Measurements from ENCODE around the gene ABHD8.

The ABHD8 gene

GRCh38 chr19:17334414-17335409 is 31.5 kb upstream of the ABHD8 start, which contains the start of gene ANO8:
ANO8 (minus strand) TSS chr19:17334855; CDS start chr19:17334670, 185 bp downstream.
- in situ Hi-C loops (cut with MboI; ENCODE audit: low sequenced_read_pairs): no loop called here

- in situ Hi-C loops (cut with MboI; ENCODE audit: low sequenced_read_pairs): no loop called here
Measured at GRCh38 chr19:17333611-17334413, 30.6 kb upstream of the ABHD8 start.

- in situ Hi-C loops (cut with MboI; ENCODE audit: low sequenced_read_pairs): no loop called here
Measured at GRCh38 chr19:17332677-17333581, 29.7 kb upstream of the ABHD8 start.

GRCh38 chr19:17332360-17332676 is 29.1 kb upstream of the ABHD8 start:
- in situ Hi-C loops (cut with MboI; ENCODE audit: low sequenced_read_pairs): no loop called here

- in situ Hi-C loops (cut with MboI; ENCODE audit: low sequenced_read_pairs): no loop called here
Measured at GRCh38 chr19:17331045-17331558, 27.9 kb upstream of the ABHD8 start.

GRCh38 chr19:17330262-17331044 is 27.2 kb upstream of the ABHD8 start:
- in situ Hi-C loops (cut with MboI; ENCODE audit: low sequenced_read_pairs): no loop called here

GRCh38 chr19:17329366-17330261 is 26.4 kb upstream of the ABHD8 start:
- in situ Hi-C loops (cut with MboI; ENCODE audit: low sequenced_read_pairs): no loop called here

GRCh38 chr19:17328517-17329365 is 25.5 kb upstream of the ABHD8 start:
- in situ Hi-C loops (cut with MboI; ENCODE audit: low sequenced_read_pairs): no loop called here

GRCh38 chr19:17327654-17328516 is 24.7 kb upstream of the ABHD8 start:
- in situ Hi-C loops (cut with MboI; ENCODE audit: low sequenced_read_pairs): no loop called here

- in situ Hi-C loops (cut with MboI; ENCODE audit: low sequenced_read_pairs): no loop called here
Measured at GRCh38 chr19:17327068-17327653, 23.9 kb upstream of the ABHD8 start.

- in situ Hi-C loops (cut with MboI; ENCODE audit: low sequenced_read_pairs): no loop called here
Measured at GRCh38 chr19:17326595-17326966, 23.4 kb upstream of the ABHD8 start.

GRCh38 chr19:17325881-17326594 is 22.8 kb upstream of the ABHD8 start:
- in situ Hi-C loops (cut with MboI; ENCODE audit: low sequenced_read_pairs): no loop called here

- in situ Hi-C loops (cut with MboI; ENCODE audit: low sequenced_read_pairs): no loop called here
Measured at GRCh38 chr19:17325133-17325532, 21.9 kb upstream of the ABHD8 start.

- in situ Hi-C loops (cut with MboI; ENCODE audit: low sequenced_read_pairs): no loop called here
Measured at GRCh38 chr19:17324357-17325114, 21.3 kb upstream of the ABHD8 start.

GRCh38 chr19:17323964-17324332 is 20.7 kb upstream of the ABHD8 start:
- in situ Hi-C loops (cut with MboI; ENCODE audit: low sequenced_read_pairs): no loop called here

Measured in hTERT RPE-1 (cell line).